Measurements from ENCODE around the gene POC1B.
"Not testable (repeated sequence)": the region's sequence is repeated elsewhere in the genome, so short reads cannot be mapped to it uniquely, and the experiment has no call there.

POC1B gene

GRCh38 chr12:89468648-89469326 is 57.1 kb downstream of the POC1B start:
- TF ChIP-seq CTCF (IDR thresholded peaks at IDR 0.05) = no peak
- Histone ChIP-seq H3K4me3 (no peak overlapping the region), H3K27ac (no peak overlapping the region)
- DNase-seq (ENCODE audit: low spot score) = no peak

GRCh38 chr12:89468017-89468416 is 57.8 kb downstream of the POC1B start:
- no peak for DNase-seq (ENCODE audit: low spot score)
- no peak overlapping the region for H3K4me3 ChIP-seq
- no peak for TF ChIP-seq CTCF (IDR thresholded peaks at IDR 0.05)
- no peak overlapping the region for H3K27ac ChIP-seq

- TF ChIP-seq CTCF (IDR thresholded peaks at IDR 0.05) = no peak
- DNase-seq (ENCODE audit: low spot score) = no peak
- Histone ChIP-seq H3K4me3 (no peak overlapping the region), H3K27ac (no peak overlapping the region)
Observed at GRCh38 chr12:89464974-89465592, 60.8 kb downstream of the POC1B start.

GRCh38 chr12:89461649-89462612 is 63.9 kb downstream of the POC1B start:
- DNase-seq (ENCODE audit: low spot score) = no peak
- Histone ChIP-seq H3K4me3 (peak overlapping the region; percentile 51), H3K27ac (peak overlapping the region; percentile 28 to 70)
- TF ChIP-seq CTCF (IDR thresholded peaks at IDR 0.05) = peak; percentile 42

- peak overlapping the region; percentile 28 to 70 for H3K27ac ChIP-seq
- no peak for TF ChIP-seq CTCF (IDR thresholded peaks at IDR 0.05)
- peak overlapping the region; percentile 38 for H3K4me3 ChIP-seq
- no peak for DNase-seq (ENCODE audit: low spot score)
Observed at GRCh38 chr12:89461190-89461589, 64.7 kb downstream of the POC1B start.

GRCh38 chr12:89459279-89459678 is 66.6 kb downstream of the POC1B start:
- DNase-seq (ENCODE audit: low spot score); H3K4me3 ChIP-seq; H3K27ac ChIP-seq: not testable (repeated sequence)

GRCh38 chr12:89456565-89456964 is 69.3 kb downstream of the POC1B start:
- DNase-seq (ENCODE audit: low spot score) = no peak
- H3K4me3 ChIP-seq = no peak overlapping the region
- TF ChIP-seq CTCF (IDR thresholded peaks at IDR 0.05) = no peak
- H3K27ac ChIP-seq = no peak overlapping the region

Data from coronary artery (tissue), 2 donors.